Cerebellar cortex (tissue), 1 donor: ENCODE data around the gene KMT2D.
"Not testable (repeated sequence)": the region's sequence is repeated elsewhere in the genome, so short reads cannot be mapped to it uniquely, and the experiment has no call there.

Experiments
- DNase-seq: peaks from one replicate; pipeline ENCODE4 v3.0.0-alpha.2; 2015; ENCODE audit warnings: low spot score

The KMT2D gene

GRCh38 chr12:49088932-49089330 is 28.3 kb upstream of the KMT2D start:
- DNase-seq, result no peak

- peak; percentile 95 for DNase-seq
Measured at GRCh38 chr12:49088150-49088931, 27.7 kb upstream of the KMT2D start.

GRCh38 chr12:49086116-49086515 is 25.5 kb upstream of the KMT2D start:
- DNase-seq, result no peak

GRCh38 chr12:49084438-49084837 is 23.8 kb upstream of the KMT2D start:
- DNase-seq, result no peak

- no peak for DNase-seq
Measured at GRCh38 chr12:49079793-49080192, 19.2 kb upstream of the KMT2D start.

GRCh38 chr12:49070971-49071370 is 10.4 kb upstream of the KMT2D start:
- DNase-seq, result no peak

GRCh38 chr12:49069507-49070346 is 9.1 kb upstream of the KMT2D start, which contains the start of gene RHEBL1:
Gene RHEBL1, minus strand, starts transcription at chr12:49069979. Its CDS starts 194 bp downstream, at chr12:49069785.
- peak; percentile 95 for DNase-seq

- DNase-seq, result no peak
Measured at GRCh38 chr12:49068879-49069506, 8.4 kb upstream of the KMT2D start.

GRCh38 chr12:49066120-49066519 is 5.5 kb upstream of the KMT2D start:
- no peak for DNase-seq

- no peak for DNase-seq
Measured at GRCh38 chr12:49064767-49065152, 4.2 kb upstream of the KMT2D start.

DNA sequence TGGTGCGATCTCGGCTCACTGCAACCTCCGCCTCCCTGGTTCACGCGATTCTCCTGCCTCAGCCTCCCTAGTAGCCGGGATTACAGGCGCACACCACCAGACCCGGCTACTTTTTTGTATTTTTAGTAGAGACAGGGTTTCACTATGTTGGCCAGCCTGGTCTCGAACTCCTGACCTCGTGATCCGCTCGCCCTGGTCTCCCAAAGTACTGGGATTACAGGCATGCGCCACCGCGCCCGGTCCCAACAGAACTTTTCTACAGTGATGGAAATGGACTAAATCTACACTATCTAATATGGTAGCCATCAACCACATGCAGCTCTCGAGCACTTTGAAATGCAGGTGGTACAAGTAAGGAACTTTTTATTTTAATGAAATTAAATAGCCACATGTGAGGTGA is 1.3 kb upstream of the KMT2D start:
- DNase-seq, result not testable (repeated sequence)

GRCh38 chr12:49061157-49061650 is 610 bp upstream of the KMT2D start:
- DNase-seq, result no peak

DNA sequence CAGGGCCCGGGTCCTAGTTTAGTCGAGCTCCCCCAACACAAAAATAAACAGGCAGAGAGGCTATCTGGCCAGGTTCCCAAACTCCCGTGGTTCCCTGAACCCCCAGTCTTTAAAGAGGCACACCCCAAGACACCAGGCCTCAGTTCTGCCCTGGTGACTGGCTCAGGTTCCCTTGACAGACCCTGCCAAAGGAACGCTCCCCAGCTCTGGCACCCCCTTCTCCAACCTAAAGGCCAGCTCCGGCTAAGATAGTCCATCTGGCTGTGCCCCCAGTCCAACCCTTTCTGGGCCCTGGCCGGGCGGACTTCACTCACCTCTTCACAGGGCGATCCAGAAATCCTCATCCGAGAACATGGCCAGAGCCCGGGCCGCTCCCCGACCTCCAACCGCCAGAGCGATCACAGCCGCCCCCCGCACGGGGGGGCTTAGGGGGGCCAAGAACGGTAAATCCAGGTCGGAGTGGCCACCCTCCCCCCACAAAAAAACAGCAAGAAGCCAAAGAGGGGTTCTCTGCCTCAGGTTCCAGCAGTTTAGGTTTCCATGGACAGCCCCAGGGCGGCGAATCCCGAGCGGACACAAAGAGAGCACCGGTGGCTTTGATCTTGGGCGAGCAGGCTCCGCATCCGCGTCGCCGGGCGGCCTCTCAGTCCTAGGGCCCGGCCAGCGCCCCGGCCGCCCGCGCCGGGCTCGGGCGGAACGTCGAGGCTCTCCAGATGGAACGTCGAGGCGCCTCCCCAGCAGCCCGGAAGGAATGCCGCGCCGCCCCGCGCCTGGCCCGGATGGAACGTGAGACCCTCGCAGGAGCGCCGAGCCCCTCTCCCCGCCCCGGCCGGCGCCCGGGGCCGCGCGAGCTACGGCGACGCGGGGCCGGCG is 1.1 kb downstream of the KMT2D start:
- DNase-seq, result no peak

DNA sequence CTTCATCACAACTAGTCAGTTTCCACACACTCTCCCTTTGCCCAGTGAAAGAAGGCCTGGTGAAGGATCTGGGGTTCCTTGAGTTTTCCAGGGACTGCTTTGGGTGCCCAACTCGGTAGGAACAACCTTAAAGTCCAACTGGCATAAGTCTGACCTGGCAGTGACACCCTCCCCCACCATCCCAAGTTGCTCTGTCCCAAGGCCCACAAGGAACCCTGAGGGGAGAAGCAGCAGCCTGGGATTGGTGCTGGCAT is 1.6 kb downstream of the KMT2D start:
- no peak for DNase-seq

DNA sequence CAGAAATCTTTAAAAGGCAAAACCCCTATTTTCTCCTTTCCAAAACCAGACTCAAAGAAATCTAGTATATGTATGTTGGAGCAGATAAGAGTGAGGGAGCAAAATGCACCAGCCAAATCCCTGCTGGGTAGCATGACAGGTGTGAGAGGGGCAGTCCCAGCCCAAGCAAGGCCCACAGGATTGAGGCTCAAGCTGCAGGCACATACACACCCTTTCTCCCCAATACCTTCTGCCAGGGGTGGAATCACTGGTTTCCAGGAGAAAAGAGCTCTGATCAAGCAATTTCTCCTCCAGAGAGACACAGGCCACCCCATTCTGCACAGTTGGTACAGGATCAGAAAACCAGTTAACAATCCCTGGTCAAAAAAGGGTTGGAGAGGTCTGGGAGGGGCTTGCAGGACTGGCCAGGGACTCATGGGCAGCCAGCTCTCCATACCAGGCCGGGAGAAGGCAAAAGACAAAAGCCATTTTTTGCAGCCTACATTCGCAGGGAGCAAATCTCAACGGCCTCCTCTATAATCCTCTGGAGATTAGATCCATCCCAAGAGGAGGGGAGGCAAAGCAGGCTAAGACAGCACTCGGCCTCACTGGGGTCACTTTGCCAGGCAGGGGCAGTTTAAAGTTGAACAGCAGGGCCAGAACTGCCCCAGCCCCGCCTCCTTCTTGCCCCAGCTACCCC is 2.1 kb downstream of the KMT2D start:
- no peak for DNase-seq

DNA sequence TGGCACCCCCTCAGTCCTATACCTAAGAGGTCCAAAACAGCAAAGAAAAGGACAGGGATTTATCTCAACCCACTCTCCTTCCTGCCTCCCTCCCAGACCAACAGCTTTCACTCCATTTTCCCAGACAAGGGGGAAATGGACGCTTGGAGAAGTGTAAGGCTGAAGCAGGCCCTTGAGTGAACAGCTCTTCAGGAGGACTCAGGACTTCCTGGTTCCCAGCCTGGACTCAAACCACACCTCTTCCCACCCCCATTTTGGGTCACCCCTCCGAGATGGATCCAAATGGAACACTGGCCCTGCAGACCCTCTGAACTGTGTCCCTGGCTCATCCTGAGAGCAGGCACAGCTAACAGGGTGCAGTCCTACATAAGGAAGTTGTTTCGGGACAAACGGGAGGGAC is 2.7 kb downstream of the KMT2D start:
- no peak for DNase-seq

GRCh38 chr12:49055978-49056754 is 4.4 kb downstream of the KMT2D start:
- peak; percentile 80 for DNase-seq

GRCh38 chr12:49055092-49055491 is 5.5 kb downstream of the KMT2D start:
- DNase-seq, result no peak

DNA sequence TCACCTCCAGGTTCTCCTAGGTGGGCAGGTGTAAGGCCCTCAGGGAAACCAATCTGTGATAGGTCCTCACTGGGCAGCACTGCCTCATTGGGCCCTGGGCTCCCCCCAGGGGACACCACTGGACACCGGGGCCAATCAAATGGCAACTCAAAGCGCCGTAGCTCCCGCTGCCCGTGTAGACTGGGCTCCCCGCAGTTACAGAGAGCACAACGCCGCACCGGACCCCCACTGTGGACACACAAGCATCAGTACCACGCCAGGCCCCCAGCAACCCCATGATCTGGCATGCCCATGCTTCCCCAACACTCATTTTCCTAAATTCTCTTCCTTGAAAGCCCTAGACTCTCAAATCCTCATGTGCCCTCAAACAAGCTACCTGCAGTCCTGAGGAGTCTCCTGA is 6.1 kb downstream of the KMT2D start:
- DNase-seq, result no peak

GRCh38 chr12:49054096-49054495 is 6.5 kb downstream of the KMT2D start:
- DNase-seq, result no peak
